Aorta (tissue), 5 donors: ENCODE data around the gene TFB2M. TPM values are rescaled to one million over a fixed set of nuclear protein-coding genes. Genes with fewer than 3 reads are reported as not detected.

Experiments
- ATAC-seq: fragments of 200-7000 bp; cut with Tn5 transposase; one replicate; pipeline ENCODE4 v1.9.1; 2022; ENCODE audit warnings: moderate library complexity; ENCODE audit not compliant: low FRiP score
- DNase-seq, 2 donors: peaks; one replicate each; pipeline ENCODE4 v3.0.0-alpha.2; 2020
- H3K27ac ChIP-seq, 2 donors: one replicate each; pipeline ENCODE4 v1.5.1; 2013; ENCODE audit warnings: low read length in 2 of 2, mild to moderate bottlenecking in 2 of 2, moderate library complexity in 2 of 2, control low read depth in 1 of 2, inconsistent platforms in 1 of 2, low read depth in 1 of 2
- H3K27me3 ChIP-seq, 2 donors: one replicate each; pipeline ENCODE4 v1.6.1; 2013; ENCODE audit warnings: control low read depth in 1 of 2, low read length in 1 of 2, mild to moderate bottlenecking in 1 of 2, moderate library complexity in 1 of 2; ENCODE audit not compliant: insufficient read depth in 2 of 2, control insufficient read depth in 1 of 2
- H3K36me3 ChIP-seq, 2 donors: one replicate each; pipeline ENCODE4 v1.6.1; 2013; ENCODE audit warnings: control low read depth in 1 of 2, low read length in 1 of 2, mild to moderate bottlenecking in 1 of 2; ENCODE audit not compliant: insufficient read depth in 2 of 2, control insufficient read depth in 1 of 2
- H3K4me1 ChIP-seq, 2 donors: one replicate each; pipeline ENCODE4 v1.6.1; 2013; ENCODE audit warnings: low read length in 2 of 2, control low read depth in 1 of 2, mild to moderate bottlenecking in 1 of 2, moderate library complexity in 1 of 2; ENCODE audit not compliant: insufficient read depth in 2 of 2, control insufficient read depth in 1 of 2
- H3K4me3 ChIP-seq, 2 donors: one replicate each; pipeline ENCODE4 v1.5.1; 2013; ENCODE audit warnings: low read length in 2 of 2, control low read depth in 1 of 2, mild to moderate bottlenecking in 1 of 2
- H3K9me3 ChIP-seq: one replicate; pipeline ENCODE4 v1.6.1; 2013; ENCODE audit warnings: mild to moderate bottlenecking, low read length; ENCODE audit not compliant: control insufficient read depth
- WGBS, 2 donors: extraction: QIAGEN DNeasy Blood & Tissue Kit; methylation state at CpG; one replicate each; pipeline ENCODE4 v1.1.7; 2013; 5-methylcytosine and 5-hydroxymethylcytosine counted together
- intact Hi-C, 2 donors: fragments of 100-400 bp; cut with DNase I; formaldehyde crosslinking; loops; one replicate each; pipeline versions ENCODE4 v1.14.2 to v1.15.0; 2022
- polyA plus RNA-seq, 2 donors: library from polyadenylated mRNA; stranded (reverse); fragments of 200-250 nt; gene quantifications; one replicate each; pipeline ENCODE4 v1.2.3, GENCODE V29; 2013
- total RNA-seq, 2 donors: library from RNA; stranded (reverse); fragmentation: NEBNext Ultra II Directional; extraction: Animal tissue kit (Norgen Biotek cat#: 25700); gene quantifications; one replicate each; pipeline ENCODE4 v1.2.1, GENCODE V29; 2021
- donor health status: healthy with polysubstance abuse.
- donor health status: Bipolar disorder and iron deficiency.
- donor health status: DM: no; HTN: no; CAD: no.
- donor health status: DM: no; HTN: no; CAD: no.
- donor health status: DM: yes; HTN: yes; CAD: no.

The TFB2M gene
- total and polyA plus RNA-seq, 4 donors: 3.8 to 5.8 (median 5.4) TPM

GRCh38 chr1:246552110-246552509 lies 14.0 kb downstream of the TFB2M start:
- 93 to 98% methylated on average over 6 of the region's 6 CpGs for WGBS, 2 donors
- DNase-seq (no peak), ATAC-seq (no peak)
- intact Hi-C loops: no loop called here
- Histone ChIP-seq H3K4me3 (no peak overlapping the region), H3K9me3 (no peaks in the 10 kb centered on the region), H3K36me3 (peaks cover 0 to 7% of the 10 kb centered on the region in 2 donors), H3K4me1 (no peaks in the 10 kb centered on the region), H3K27me3 (no peaks in the 10 kb centered on the region), H3K27ac (no peak overlapping the region)

- no peak for ATAC-seq
- intact Hi-C loops: no loop called here
- WGBS, 2 donors: 66 to 70% methylated on average over 11 of the region's 11 CpGs
Observed at GRCh38 chr1:246550402-246550801, 15.7 kb downstream of the TFB2M start.

GRCh38 chr1:246549665-246550064 lies 16.4 kb downstream of the TFB2M start:
- intact Hi-C loops: no loop called here
- Histone ChIP-seq H3K27ac (no peak overlapping the region), H3K4me3 (no peak overlapping the region), H3K36me3 (peaks cover 2 to 4% of the 10 kb centered on the region in 2 donors), H3K27me3 (no peaks in the 10 kb centered on the region), H3K9me3 (no peaks in the 10 kb centered on the region), H3K4me1 (no peaks in the 10 kb centered on the region)
- no peak for DNase-seq
- WGBS, 2 donors: 34 to 37% methylated on average over 4 of the region's 4 CpGs
- ATAC-seq: no peak

More at GRCh38 chr1:246550402-246550801, 15.7 kb downstream of the TFB2M start:
- Histone ChIP-seq H3K4me1 (no peaks in the 10 kb centered on the region), H3K4me3 (no peak overlapping the region), H3K36me3 (peaks cover 0 to 7% of the 10 kb centered on the region in 2 donors), H3K27me3 (no peaks in the 10 kb centered on the region), H3K27ac (no peak overlapping the region), H3K9me3 (no peaks in the 10 kb centered on the region)
- no peak for DNase-seq

- Histone ChIP-seq H3K27me3 (no peaks in the 10 kb centered on the region), H3K9me3 (no peaks in the 10 kb centered on the region), H3K36me3 (peaks cover 2 to 6% of the 10 kb centered on the region in 2 donors), H3K27ac (no peak overlapping the region), H3K4me3 (no peak overlapping the region), H3K4me1 (no peaks in the 10 kb centered on the region)
- intact Hi-C loops: no loop called here
- ATAC-seq (no peak), DNase-seq (no peak)
- 87 to 96% methylated on average over 1 of the region's 1 CpG for WGBS, 2 donors
Observed at GRCh38 chr1:246544001-246544400, 22.1 kb downstream of the TFB2M start.

GRCh38 chr1:246540738-246541491 lies 25.1 kb downstream of the TFB2M start:
- no peak overlapping the region for H3K27ac ChIP-seq
- intact Hi-C loops: no loop called here
- H3K4me3 ChIP-seq: no peak overlapping the region
- H3K4me1 ChIP-seq: no peaks in the 10 kb centered on the region
- 86 to 90% methylated on average over 7 of the region's 7 CpGs for WGBS, 2 donors
- ATAC-seq: no peak
- peaks cover 2 to 6% of the 10 kb centered on the region in 2 donors for H3K36me3 ChIP-seq
- DNase-seq: no peak
- H3K9me3 ChIP-seq: no peaks in the 10 kb centered on the region
- H3K27me3 ChIP-seq: no peaks in the 10 kb centered on the region

GRCh38 chr1:246537887-246538286 lies 28.2 kb downstream of the TFB2M start:
- Histone ChIP-seq H3K9me3 (no peaks in the 10 kb centered on the region), H3K27me3 (no peaks in the 10 kb centered on the region), H3K36me3 (peaks cover 0 to 5% of the 10 kb centered on the region in 2 donors), H3K4me3 (no peak overlapping the region), H3K27ac (no peak overlapping the region), H3K4me1 (no peaks in the 10 kb centered on the region)
- intact Hi-C loops: no loop called here
- DNase-seq (no peak), ATAC-seq (no peak)
- WGBS, 2 donors: 90 to 97% methylated on average over 3 of the region's 3 CpGs

GRCh38 chr1:246537441-246537840 lies 28.6 kb downstream of the TFB2M start:
- no peak overlapping the region for H3K27ac ChIP-seq
- no peak for DNase-seq
- ATAC-seq: no peak
- H3K9me3 ChIP-seq: no peaks in the 10 kb centered on the region
- H3K36me3 ChIP-seq: peaks cover 0 to 5% of the 10 kb centered on the region in 2 donors
- intact Hi-C loops: no loop called here
- no peak overlapping the region for H3K4me3 ChIP-seq
- H3K4me1 ChIP-seq: no peaks in the 10 kb centered on the region
- H3K27me3 ChIP-seq: no peaks in the 10 kb centered on the region
- WGBS, 2 donors: 81 to 82% methylated on average over 7 of the region's 7 CpGs

GRCh38 chr1:246534114-246534513 lies 31.9 kb downstream of the TFB2M start:
- no peaks in the 10 kb centered on the region for H3K4me1 ChIP-seq
- H3K9me3 ChIP-seq: peaks cover 3% of the 10 kb centered on the region
- no peak overlapping the region for H3K4me3 ChIP-seq
- no peak for DNase-seq
- intact Hi-C loops: no loop called here
- H3K27me3 ChIP-seq: no peaks in the 10 kb centered on the region
- ATAC-seq: no peak
- no peak overlapping the region for H3K27ac ChIP-seq
- WGBS, 2 donors: 84% methylated on average over 1 of the region's 1 CpG
- no peaks in the 10 kb centered on the region for H3K36me3 ChIP-seq

GRCh38 chr1:246533371-246533905 lies 32.6 kb downstream of the TFB2M start:
- DNase-seq (no peak), ATAC-seq (no peak)
- Histone ChIP-seq H3K36me3 (no peaks in the 10 kb centered on the region), H3K4me3 (no peak overlapping the region), H3K9me3 (peaks cover 3% of the 10 kb centered on the region), H3K4me1 (no peaks in the 10 kb centered on the region), H3K27ac (no peak overlapping the region), H3K27me3 (no peaks in the 10 kb centered on the region)
- 88% methylated on average over 2 of the region's 2 CpGs for WGBS, 2 donors
- intact Hi-C loops: no loop called here
